ENCODE measurements around the gene SLC29A2.

DNA sequence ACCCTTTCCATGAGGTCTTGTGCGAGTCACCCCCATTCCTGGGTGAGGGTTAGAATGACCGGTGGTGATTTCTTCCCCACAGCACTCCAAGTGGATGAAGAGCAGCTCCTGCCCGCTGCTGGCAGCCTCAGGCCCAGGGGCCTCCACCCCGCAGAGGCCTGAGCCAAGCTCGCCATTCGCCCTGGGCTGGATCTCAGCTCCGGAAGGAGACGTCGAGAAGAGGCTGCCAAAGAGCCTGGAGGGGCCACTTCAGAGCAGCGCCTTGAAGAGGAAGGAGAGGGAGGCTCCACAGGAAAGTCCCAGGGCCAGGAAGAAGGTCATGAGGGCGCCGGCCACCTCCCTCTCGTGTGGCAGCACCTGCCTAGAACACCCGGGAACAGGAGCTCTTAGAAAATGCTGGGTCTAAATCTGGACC, 8.4 kb downstream of the SLC29A2 start:
- TF ChIP-seq EZH2 (IDR thresholded peaks at IDR 0.05) = no peak
- TF ChIP-seq, protein P1, sequence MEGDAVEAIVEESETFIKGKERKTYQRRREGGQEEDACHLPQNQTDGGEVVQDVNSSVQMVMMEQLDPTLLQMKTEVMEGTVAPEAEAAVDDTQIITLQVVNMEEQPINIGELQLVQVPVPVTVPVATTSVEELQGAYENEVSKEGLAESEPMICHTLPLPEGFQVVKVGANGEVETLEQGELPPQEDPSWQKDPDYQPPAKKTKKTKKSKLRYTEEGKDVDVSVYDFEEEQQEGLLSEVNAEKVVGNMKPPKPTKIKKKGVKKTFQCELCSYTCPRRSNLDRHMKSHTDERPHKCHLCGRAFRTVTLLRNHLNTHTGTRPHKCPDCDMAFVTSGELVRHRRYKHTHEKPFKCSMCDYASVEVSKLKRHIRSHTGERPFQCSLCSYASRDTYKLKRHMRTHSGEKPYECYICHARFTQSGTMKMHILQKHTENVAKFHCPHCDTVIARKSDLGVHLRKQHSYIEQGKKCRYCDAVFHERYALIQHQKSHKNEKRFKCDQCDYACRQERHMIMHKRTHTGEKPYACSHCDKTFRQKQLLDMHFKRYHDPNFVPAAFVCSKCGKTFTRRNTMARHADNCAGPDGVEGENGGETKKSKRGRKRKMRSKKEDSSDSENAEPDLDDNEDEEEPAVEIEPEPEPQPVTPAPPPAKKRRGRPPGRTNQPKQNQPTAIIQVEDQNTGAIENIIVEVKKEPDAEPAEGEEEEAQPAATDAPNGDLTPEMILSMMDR (IDR thresholded peaks at IDR 0.05) = no peak

Measured in neural progenitor cell (in vitro differentiated cells).